Muscle layer of duodenum (tissue), 2 donors: ENCODE data around the gene TRAFD1.
"Not testable (repeated sequence)": the region's sequence is repeated elsewhere in the genome, so short reads cannot be mapped to it uniquely, and the experiment has no call there.

Experiments
- H3K27ac ChIP-seq: one replicate; pipeline ENCODE4 v1.7.0; 2013; ENCODE audit warnings: mild to moderate bottlenecking, low read length
- H3K27me3 ChIP-seq: one replicate; pipeline ENCODE4 v1.7.0; 2013; ENCODE audit warnings: low read depth, mild to moderate bottlenecking, control low read depth, low read length
- H3K36me3 ChIP-seq, 2 donors: one replicate each; pipeline ENCODE4 v1.7.0; 2013; ENCODE audit warnings: low read length in 2 of 2, control low read depth in 1 of 2, mild to moderate bottlenecking in 1 of 2; ENCODE audit not compliant: insufficient read depth in 2 of 2, control insufficient read depth in 1 of 2
- H3K4me1 ChIP-seq, 2 donors: one replicate each; pipeline ENCODE4 v1.7.0; 2013; ENCODE audit warnings: low read length in 2 of 2, mild to moderate bottlenecking in 2 of 2, control low read depth in 1 of 2, moderate library complexity in 1 of 2; ENCODE audit not compliant: insufficient read depth in 2 of 2, control insufficient read depth in 1 of 2
- H3K4me3 ChIP-seq, 2 donors: one replicate each; pipeline ENCODE4 v1.7.0; 2013; ENCODE audit warnings: low read length in 2 of 2, low read depth in 1 of 2, mild to moderate bottlenecking in 1 of 2
- H3K9me3 ChIP-seq, 2 donors: one replicate each; pipeline ENCODE4 v1.7.0; 2013; ENCODE audit warnings: low read length in 2 of 2, control low read depth in 1 of 2, mild to moderate bottlenecking in 1 of 2; ENCODE audit not compliant: control insufficient read depth in 1 of 2
- donor health status: healthy.

Gene TRAFD1

DNA sequence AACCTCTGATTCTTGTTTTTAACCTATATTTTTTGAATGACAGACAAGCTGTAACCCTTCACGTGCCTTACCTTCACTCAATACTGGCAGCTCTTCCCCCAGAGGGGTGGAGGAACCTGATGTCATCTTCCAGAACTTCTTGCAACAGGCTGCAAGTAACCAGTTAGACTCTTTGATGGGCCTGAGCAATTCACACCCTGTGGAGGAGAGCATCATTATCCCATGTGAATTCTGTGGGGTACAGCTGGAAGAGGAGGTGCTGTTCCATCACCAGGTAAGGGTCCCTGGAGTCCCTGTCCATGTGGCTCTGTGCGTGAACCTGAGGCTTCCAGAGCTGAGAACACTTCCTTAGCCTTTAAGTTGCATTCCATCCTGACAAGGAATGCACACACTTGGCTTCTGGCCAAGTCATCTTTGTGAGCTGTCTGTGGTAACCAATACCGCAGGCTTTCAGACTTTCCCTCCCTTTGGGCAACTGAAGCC, 22.7 kb downstream of the TRAFD1 start:
- no peak overlapping the region for H3K27ac ChIP-seq
- no peaks in the 10 kb centered on the region for H3K9me3 ChIP-seq
- H3K27me3 ChIP-seq: no peaks in the 10 kb centered on the region
- no peaks in the 10 kb centered on the region for H3K4me1 ChIP-seq
- H3K36me3 ChIP-seq: peaks cover 58 to 81% of the 10 kb centered on the region in 2 donors
- H3K4me3 ChIP-seq: no peak overlapping the region

DNA sequence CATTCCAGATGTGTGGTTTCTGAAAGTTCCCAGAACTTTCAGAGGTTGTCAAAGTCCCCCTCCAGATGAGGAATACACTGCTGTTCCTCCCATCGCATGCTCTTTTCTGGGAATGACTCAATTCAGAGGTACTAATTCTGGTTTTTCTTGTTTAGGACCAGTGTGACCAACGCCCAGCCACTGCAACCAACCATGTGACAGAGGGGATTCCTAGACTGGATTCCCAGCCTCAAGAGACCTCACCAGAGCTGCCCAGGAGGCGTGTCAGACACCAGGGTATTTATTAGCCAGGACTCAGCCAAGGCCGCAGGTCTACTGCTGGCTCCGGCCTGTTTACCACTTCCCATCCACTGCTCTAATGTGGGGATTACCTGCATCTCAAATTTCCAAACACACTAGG, 24.2 kb downstream of the TRAFD1 start:
- H3K27ac ChIP-seq: no peak overlapping the region
- H3K36me3 ChIP-seq: peaks cover 63 to 83% of the 10 kb centered on the region in 2 donors
- H3K4me3 ChIP-seq: no peak overlapping the region
- H3K9me3 ChIP-seq: no peaks in the 10 kb centered on the region
- no peaks in the 10 kb centered on the region for H3K4me1 ChIP-seq
- no peaks in the 10 kb centered on the region for H3K27me3 ChIP-seq

DNA sequence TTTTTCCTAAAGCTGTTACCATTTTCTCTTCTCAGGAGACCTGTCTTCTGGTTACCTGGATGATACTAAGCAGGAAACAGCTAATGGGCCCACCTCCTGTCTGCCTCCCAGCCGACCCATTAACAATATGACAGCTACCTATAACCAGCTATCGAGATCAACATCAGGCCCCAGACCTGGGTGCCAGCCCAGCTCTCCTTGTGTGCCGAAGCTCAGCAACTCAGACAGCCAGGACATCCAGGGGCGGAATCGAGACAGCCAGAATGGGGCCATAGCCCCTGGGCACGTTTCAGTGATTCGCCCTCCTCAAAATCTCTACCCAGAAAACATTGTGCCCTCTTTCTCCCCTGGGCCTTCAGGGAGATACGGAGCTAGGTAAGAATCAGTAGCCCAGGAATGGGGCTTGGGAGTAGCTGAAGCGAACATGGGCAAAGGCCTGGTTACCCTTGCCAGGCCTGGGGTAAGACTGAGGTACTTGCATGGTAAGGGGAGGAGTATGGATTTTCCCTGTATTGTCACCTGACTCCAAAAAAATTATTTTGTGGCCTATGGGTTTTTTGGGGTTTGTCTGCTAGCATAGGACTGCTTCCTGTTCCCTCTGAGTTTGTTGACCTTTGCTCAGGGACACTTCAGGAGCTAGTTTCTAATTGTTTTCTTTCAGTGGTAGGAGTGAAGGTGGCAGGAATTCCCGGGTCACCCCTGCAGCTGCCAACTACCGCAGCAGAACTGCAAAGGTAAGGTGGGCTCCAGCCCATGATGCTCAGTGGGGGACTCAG, 26.6 kb downstream of the TRAFD1 start:
- H3K27me3 ChIP-seq: no peaks in the 10 kb centered on the region
- peaks cover 48 to 65% of the 10 kb centered on the region in 2 donors for H3K36me3 ChIP-seq
- H3K27ac ChIP-seq: no peak overlapping the region
- no peak overlapping the region for H3K4me3 ChIP-seq
- no peaks in the 10 kb centered on the region for H3K4me1 ChIP-seq
- no peaks in the 10 kb centered on the region for H3K9me3 ChIP-seq

DNA sequence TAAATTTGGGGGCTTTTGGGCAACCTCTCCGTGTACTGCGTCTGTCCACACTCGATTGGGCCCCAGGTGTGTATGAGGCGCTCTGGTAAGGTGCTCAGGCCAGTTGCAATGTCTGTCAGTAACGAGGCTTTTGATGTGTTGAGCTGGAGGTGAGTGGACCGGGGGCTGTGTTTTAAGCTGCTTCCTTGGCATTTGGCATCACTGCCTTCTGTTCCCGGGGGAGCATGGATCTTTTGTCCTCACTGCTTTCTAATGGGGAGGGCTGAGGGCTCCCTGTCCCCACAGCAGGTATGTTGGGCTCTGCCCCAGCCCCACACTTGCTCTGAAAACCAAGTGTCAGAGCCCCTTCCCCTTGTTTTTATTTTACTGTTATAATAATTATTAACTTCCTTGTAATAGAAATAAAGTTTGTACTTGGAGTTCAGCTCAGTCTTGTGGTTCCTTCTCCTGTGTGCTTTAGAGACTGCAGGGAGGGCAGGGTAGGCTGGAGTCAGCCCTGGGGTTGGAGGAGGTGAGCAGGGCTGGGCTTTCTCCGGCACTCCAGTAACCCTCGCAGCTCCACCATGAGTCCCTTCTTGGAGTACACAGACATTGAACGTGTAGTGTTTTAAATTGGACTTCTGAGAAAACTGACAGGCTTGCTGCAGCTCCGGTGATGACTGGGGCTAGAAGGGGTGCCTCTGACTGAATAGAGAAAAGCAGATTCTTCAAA, 28.0 kb downstream of the TRAFD1 start:
- Histone ChIP-seq H3K27ac (no peak overlapping the region), H3K9me3 (no peaks in the 10 kb centered on the region), H3K27me3 (no peaks in the 10 kb centered on the region), H3K4me1 (no peaks in the 10 kb centered on the region), H3K4me3 (no peak overlapping the region), H3K36me3 (peaks cover 42 to 63% of the 10 kb centered on the region in 2 donors)

DNA sequence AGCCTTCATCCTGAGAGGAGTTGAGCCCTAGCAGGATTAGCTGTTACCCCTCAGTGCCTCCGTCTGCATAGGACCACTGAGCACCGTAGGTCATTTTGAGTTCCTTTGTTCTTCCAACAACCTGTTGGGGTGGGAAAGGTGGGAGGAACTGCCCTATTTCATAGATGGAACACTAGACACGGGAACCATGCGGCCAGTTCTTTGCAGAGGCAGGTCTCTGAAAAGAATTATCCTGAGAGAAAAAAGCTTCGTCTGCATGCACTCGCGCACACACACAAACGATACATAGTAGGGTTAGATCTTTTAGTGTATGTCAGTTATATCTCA, 28.5 kb downstream of the TRAFD1 start:
- no peaks in the 10 kb centered on the region for H3K4me1 ChIP-seq
- H3K36me3 ChIP-seq: peaks cover 38 to 64% of the 10 kb centered on the region in 2 donors
- H3K9me3 ChIP-seq: no peaks in the 10 kb centered on the region
- H3K4me3 ChIP-seq: no peak overlapping the region
- H3K27ac ChIP-seq: no peak overlapping the region
- H3K27me3 ChIP-seq: no peaks in the 10 kb centered on the region

DNA sequence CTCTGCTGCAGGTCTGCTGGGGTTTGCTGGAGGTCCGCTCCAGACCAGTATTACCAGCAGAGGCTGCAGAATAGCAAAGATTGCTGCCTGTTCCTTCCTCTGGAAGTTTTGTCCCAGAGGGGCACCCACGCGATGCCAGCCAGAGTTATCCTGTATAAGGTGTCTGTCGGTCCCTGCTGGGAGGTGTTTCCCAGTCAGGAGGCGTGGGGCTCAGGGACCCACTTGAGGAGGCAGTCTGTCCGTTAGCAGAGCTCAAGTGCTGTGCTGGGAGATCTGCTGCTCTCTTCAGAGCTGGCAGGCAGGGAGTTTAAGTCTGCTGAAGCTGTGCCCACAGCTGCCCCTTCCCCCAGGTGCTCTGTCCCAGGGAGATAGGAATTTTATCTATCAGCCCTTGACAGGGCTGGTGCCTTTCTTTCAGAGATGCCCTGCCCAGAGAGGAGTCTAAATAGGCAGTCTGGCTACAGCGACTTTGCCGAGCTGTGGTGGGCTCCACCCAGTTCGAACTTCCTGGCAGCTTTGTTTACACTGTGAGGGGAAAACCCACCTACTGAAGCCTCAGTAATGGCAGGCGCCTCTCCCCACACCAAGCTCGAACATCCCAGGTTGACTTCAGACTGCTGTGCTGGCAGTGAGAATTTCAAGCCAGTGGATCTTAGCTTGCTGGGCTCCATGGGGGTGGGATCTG, 33.2 kb downstream of the TRAFD1 start:
- not testable (repeated sequence) for H3K4me3 ChIP-seq, H3K9me3 ChIP-seq, H3K4me1 ChIP-seq, H3K27me3 ChIP-seq, H3K27ac ChIP-seq
- peaks cover 32 to 64% of the 10 kb centered on the region in 2 donors for H3K36me3 ChIP-seq

DNA sequence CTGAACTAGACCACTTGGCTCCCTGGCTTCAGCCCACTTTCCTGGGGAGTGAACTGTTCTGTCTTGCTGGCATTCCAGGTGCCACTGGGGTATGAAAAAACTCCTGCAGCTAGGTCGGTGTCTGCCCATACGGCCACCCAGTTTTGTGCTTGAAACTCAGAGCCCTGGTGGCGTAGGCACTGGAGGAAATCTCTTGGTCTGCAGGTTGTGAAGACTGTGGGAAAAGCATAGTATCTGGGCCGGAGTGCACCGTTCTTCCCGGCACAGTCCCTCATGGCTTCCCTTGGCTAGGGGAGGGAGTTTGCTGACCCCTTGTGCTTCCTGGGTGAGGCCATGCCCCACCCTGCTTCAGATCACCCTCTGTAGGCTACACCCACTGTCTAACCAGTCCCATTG, 33.8 kb downstream of the TRAFD1 start:
- no peaks in the 10 kb centered on the region for H3K27me3 ChIP-seq
- peaks cover 27 to 64% of the 10 kb centered on the region in 2 donors for H3K36me3 ChIP-seq
- no peak overlapping the region for H3K27ac ChIP-seq
- H3K9me3 ChIP-seq: no peaks in the 10 kb centered on the region
- H3K4me3 ChIP-seq: no peak overlapping the region
- H3K4me1 ChIP-seq: no peaks in the 10 kb centered on the region

DNA sequence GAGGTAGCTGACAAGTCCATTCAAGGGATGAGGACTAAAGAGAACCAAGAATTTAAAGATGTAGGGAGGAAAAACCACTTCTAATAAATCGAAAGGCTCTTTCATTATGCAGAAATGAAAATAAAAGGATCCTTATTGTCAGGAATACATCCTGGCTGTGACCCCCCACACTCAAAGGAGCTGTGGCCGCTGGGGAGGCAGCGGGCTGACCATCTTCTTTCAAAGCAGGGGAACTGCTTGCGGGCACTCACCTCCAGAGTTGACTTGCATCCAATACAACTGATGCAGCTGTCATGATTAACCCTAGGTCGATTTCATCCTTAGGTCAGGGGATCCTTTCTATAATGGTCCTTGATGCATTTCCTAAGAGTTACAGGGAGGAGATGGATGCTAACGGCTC, 35.3 kb downstream of the TRAFD1 start:
- Histone ChIP-seq H3K4me1 (no peaks in the 10 kb centered on the region), H3K9me3 (no peaks in the 10 kb centered on the region), H3K27ac (no peak overlapping the region), H3K4me3 (no peak overlapping the region), H3K36me3 (peaks cover 26 to 62% of the 10 kb centered on the region in 2 donors), H3K27me3 (no peaks in the 10 kb centered on the region)

DNA sequence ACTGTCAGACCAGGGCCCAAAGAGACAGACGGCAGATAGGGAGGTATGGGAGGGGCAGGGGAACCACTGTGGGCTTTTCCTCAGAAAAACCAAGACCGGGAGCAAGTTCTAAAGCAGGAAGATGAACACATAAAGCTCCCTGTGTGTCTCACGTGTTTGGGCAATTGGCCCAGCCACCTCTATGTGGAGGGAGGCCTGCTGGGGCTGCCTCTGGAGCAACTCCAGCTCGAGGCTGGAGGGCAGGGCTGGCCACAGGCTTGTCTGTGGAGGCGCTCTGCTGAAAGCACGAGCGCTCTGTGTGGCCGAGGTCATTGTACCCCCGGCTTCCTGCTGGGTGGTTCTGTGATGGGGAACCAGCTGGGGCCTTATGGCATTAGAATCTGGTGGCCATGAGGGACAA, 36.4 kb downstream of the TRAFD1 start:
- peaks cover 26 to 62% of the 10 kb centered on the region in 2 donors for H3K36me3 ChIP-seq
- no peak overlapping the region for H3K4me3 ChIP-seq
- no peak overlapping the region for H3K27ac ChIP-seq
- no peaks in the 10 kb centered on the region for H3K9me3 ChIP-seq
- H3K27me3 ChIP-seq: no peaks in the 10 kb centered on the region
- no peaks in the 10 kb centered on the region for H3K4me1 ChIP-seq

DNA sequence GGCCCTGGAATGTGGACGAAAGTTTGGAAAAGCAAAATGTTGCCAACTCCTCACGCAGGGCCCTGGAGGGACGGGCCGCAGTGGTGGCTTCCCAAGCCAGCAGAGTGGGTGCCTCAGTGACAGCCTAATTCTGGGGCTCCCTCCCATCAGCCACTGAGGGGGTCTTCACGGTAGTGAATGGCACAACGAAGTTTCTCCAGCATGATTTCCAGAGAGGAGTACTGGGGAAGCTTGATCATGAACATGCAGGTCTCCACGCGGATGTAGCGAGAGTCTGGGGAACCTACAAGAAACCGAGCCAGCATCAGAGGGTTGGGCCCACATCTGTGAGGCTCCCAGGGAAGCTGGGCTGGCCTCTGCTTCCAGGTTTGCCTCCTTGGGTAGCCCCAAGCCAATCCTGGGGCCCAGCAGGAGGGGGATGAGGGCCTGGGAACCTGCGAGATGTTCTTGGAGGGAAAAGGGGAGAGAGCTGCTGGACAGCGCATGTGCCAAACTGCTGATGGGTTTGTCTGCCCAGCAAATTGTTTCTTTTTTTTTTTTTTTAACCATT, 37.0 kb downstream of the TRAFD1 start:
- no peaks in the 10 kb centered on the region for H3K27me3 ChIP-seq
- no peaks in the 10 kb centered on the region for H3K9me3 ChIP-seq
- H3K36me3 ChIP-seq: peaks cover 26 to 62% of the 10 kb centered on the region in 2 donors
- no peak overlapping the region for H3K4me3 ChIP-seq
- H3K27ac ChIP-seq: no peak overlapping the region
- no peaks in the 10 kb centered on the region for H3K4me1 ChIP-seq

DNA sequence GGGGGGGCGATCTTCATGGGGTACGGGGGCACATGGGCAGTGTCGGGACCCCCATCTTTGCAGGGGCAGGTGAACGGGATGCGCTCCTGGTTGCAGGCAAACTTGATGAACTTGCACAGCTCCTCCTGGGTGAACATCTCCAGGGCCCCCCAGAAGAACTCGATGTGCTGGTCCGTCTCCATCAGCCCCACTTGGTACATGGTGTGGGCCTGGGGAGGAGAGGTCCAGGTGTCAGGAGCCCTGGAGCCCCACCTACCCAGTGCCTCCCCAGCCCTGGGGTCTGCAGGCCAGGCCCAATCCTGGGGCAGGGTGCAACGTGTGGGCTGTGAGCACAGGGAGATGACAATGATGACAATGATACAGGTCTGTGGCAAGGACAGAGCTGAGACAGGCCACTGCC, 37.7 kb downstream of the TRAFD1 start:
- H3K36me3 ChIP-seq: peaks cover 26 to 63% of the 10 kb centered on the region in 2 donors

More for the DNA sequence above, 37.7 kb downstream of the TRAFD1 start:
- H3K27ac ChIP-seq: no peak overlapping the region
- no peaks in the 10 kb centered on the region for H3K4me1 ChIP-seq
- no peak overlapping the region for H3K4me3 ChIP-seq
- no peaks in the 10 kb centered on the region for H3K27me3 ChIP-seq
- H3K9me3 ChIP-seq: no peaks in the 10 kb centered on the region
